Measurements from ENCODE around the gene USP17L27.
"Not testable (repeated sequence)": the region's sequence is repeated elsewhere in the genome, so short reads cannot be mapped to it uniquely, and the experiment has no call there.

USP17L27 gene, protein sequence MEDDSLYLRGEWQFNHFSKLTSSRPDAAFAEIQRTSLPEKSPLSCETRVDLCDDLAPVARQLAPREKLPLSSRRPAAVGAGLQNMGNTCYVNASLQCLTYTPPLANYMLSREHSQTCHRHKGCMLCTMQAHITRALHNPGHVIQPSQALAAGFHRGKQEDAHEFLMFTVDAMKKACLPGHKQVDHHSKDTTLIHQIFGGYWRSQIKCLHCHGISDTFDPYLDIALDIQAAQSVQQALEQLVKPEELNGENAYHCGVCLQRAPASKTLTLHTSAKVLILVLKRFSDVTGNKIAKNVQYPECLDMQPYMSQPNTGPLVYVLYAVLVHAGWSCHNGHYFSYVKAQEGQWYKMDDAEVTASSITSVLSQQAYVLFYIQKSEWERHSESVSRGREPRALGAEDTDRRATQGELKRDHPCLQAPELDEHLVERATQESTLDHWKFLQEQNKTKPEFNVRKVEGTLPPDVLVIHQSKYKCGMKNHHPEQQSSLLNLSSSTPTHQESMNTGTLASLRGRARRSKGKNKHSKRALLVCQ

DNA sequence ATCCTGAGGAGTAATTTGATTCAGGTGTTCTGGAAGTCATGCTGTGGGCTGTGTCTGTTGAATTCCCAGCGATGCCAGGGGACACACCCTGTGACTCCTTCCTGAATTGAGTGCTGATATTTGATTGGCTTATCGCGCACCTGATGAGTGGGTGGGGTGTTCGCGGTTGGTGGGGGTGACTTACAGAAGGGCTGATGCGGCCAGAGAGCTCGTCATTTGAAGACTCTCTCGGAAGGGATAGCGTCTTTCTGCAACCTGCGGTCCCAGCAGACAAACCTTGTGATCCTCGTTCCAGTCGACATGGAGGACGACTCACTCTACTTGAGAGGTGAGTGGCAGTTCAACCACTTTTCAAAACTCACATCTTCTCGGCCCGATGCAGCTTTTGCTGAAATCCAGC is at the start of gene USP17L27:
USP17L27 (plus strand) TSS at position 301 of the 400 bp plus-strand sequence; CDS start at position 301, 0 bp downstream.
- not testable (repeated sequence) for DNase-seq; H3K36me3 ChIP-seq (ENCODE audit: insufficient read depth, low read length); H3K27me3 ChIP-seq (ENCODE audit: insufficient read depth, low read length, poor library complexity); H3K27ac ChIP-seq (ENCODE audit: low read length); H3K9me3 ChIP-seq (ENCODE audit: insufficient read depth, low read length, severe bottlenecking); H3K4me2 ChIP-seq (ENCODE audit: insufficient read depth, low read length); H4K20me1 ChIP-seq (ENCODE audit: insufficient read depth, low read length); H3K9ac ChIP-seq (ENCODE audit: low read depth, low read length); H3K4me3 ChIP-seq (ENCODE audit: low read depth in 1 of 2, low read length in 2 of 2); H3K4me1 ChIP-seq (ENCODE audit: insufficient read depth, low read length); H3K79me2 ChIP-seq (ENCODE audit: insufficient read depth, low read length); ATAC-seq (ENCODE audit: insufficient read depth, low read depth); H2AFZ ChIP-seq (ENCODE audit: low read depth, low read length)

DNA sequence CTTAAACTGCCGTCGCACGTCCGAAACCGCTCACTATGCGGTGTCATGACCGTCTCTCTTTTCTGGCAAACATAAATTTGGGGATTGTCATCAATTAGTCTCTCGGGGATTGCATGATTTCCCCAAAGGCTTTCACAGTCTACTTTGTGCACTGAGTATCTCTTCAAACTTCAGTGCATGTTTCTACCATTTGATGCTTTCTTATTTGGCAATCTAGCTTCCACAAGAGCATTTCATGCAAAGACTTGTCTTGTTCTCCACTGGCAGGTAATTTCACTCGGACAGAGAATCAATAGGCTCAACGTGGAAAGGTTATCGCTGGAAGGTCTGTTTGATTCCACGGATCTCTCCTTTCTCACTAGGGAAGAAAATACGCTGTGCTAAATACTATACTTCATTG is 19.8 kb upstream of the USP17L27 start:
- not testable (repeated sequence) for H3K27ac ChIP-seq (ENCODE audit: low read length); H3K36me3 ChIP-seq (ENCODE audit: insufficient read depth, low read length); H3K79me2 ChIP-seq (ENCODE audit: insufficient read depth, low read length); ATAC-seq (ENCODE audit: insufficient read depth, low read depth); H4K20me1 ChIP-seq (ENCODE audit: insufficient read depth, low read length); H2AFZ ChIP-seq (ENCODE audit: low read depth, low read length); H3K27me3 ChIP-seq (ENCODE audit: insufficient read depth, low read length, poor library complexity); H3K9ac ChIP-seq (ENCODE audit: low read depth, low read length); H3K4me3 ChIP-seq (ENCODE audit: low read depth in 1 of 2, low read length in 2 of 2); H3K4me2 ChIP-seq (ENCODE audit: insufficient read depth, low read length); DNase-seq; H3K9me3 ChIP-seq (ENCODE audit: insufficient read depth, low read length, severe bottlenecking); H3K4me1 ChIP-seq (ENCODE audit: insufficient read depth, low read length)

DNA sequence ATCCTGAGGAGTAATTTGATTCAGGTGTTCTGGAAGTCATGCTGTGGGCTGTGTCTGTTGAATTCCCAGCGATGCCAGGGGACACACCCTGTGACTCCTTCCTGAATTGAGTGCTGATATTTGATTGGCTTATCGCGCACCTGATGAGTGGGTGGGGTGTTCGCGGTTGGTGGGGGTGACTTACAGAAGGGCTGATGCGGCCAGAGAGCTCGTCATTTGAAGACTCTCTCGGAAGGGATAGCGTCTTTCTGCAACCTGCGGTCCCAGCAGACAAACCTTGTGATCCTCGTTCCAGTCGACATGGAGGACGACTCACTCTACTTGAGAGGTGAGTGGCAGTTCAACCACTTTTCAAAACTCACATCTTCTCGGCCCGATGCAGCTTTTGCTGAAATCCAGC is 19.1 kb upstream of the USP17L27 start, which contains the start of gene USP17L24:
USP17L24 (plus strand) TSS at position 301 of the 400 bp plus-strand sequence; CDS start at position 301, 0 bp downstream.
- H3K27ac ChIP-seq (ENCODE audit: low read length); H3K4me1 ChIP-seq (ENCODE audit: insufficient read depth, low read length); H3K9me3 ChIP-seq (ENCODE audit: insufficient read depth, low read length, severe bottlenecking); H3K79me2 ChIP-seq (ENCODE audit: insufficient read depth, low read length); H4K20me1 ChIP-seq (ENCODE audit: insufficient read depth, low read length); H2AFZ ChIP-seq (ENCODE audit: low read depth, low read length); DNase-seq; H3K4me3 ChIP-seq (ENCODE audit: low read depth in 1 of 2, low read length in 2 of 2); H3K9ac ChIP-seq (ENCODE audit: low read depth, low read length); H3K27me3 ChIP-seq (ENCODE audit: insufficient read depth, low read length, poor library complexity); ATAC-seq (ENCODE audit: insufficient read depth, low read depth); H3K4me2 ChIP-seq (ENCODE audit: insufficient read depth, low read length); H3K36me3 ChIP-seq (ENCODE audit: insufficient read depth, low read length): not testable (repeated sequence)

DNA sequence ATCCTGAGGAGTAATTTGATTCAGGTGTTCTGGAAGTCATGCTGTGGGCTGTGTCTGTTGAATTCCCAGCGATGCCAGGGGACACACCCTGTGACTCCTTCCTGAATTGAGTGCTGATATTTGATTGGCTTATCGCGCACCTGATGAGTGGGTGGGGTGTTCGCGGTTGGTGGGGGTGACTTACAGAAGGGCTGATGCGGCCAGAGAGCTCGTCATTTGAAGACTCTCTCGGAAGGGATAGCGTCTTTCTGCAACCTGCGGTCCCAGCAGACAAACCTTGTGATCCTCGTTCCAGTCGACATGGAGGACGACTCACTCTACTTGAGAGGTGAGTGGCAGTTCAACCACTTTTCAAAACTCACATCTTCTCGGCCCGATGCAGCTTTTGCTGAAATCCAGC is 14.3 kb upstream of the USP17L27 start, which contains the start of gene USP17L25:
USP17L25 (plus strand) TSS at position 301 of the 400 bp plus-strand sequence; CDS start at position 301, 0 bp downstream.
- H3K4me3 ChIP-seq (ENCODE audit: low read depth in 1 of 2, low read length in 2 of 2); H3K9ac ChIP-seq (ENCODE audit: low read depth, low read length); H3K9me3 ChIP-seq (ENCODE audit: insufficient read depth, low read length, severe bottlenecking); H3K27ac ChIP-seq (ENCODE audit: low read length); H3K79me2 ChIP-seq (ENCODE audit: insufficient read depth, low read length); H3K36me3 ChIP-seq (ENCODE audit: insufficient read depth, low read length); H4K20me1 ChIP-seq (ENCODE audit: insufficient read depth, low read length); H3K4me1 ChIP-seq (ENCODE audit: insufficient read depth, low read length); H3K4me2 ChIP-seq (ENCODE audit: insufficient read depth, low read length); ATAC-seq (ENCODE audit: insufficient read depth, low read depth); DNase-seq; H3K27me3 ChIP-seq (ENCODE audit: insufficient read depth, low read length, poor library complexity); H2AFZ ChIP-seq (ENCODE audit: low read depth, low read length): not testable (repeated sequence)

DNA sequence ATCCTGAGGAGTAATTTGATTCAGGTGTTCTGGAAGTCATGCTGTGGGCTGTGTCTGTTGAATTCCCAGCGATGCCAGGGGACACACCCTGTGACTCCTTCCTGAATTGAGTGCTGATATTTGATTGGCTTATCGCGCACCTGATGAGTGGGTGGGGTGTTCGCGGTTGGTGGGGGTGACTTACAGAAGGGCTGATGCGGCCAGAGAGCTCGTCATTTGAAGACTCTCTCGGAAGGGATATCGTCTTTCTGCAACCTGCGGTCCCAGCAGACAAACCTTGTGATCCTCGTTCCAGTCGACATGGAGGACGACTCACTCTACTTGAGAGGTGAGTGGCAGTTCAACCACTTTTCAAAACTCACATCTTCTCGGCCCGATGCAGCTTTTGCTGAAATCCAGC is 9.6 kb upstream of the USP17L27 start, which contains the start of gene USP17L26:
USP17L26 (plus strand) TSS at position 301 of the 400 bp plus-strand sequence; CDS start at position 301, 0 bp downstream.
- not testable (repeated sequence) for H3K4me2 ChIP-seq (ENCODE audit: insufficient read depth, low read length); H4K20me1 ChIP-seq (ENCODE audit: insufficient read depth, low read length); H3K36me3 ChIP-seq (ENCODE audit: insufficient read depth, low read length); H3K4me3 ChIP-seq (ENCODE audit: low read depth in 1 of 2, low read length in 2 of 2); H2AFZ ChIP-seq (ENCODE audit: low read depth, low read length); H3K79me2 ChIP-seq (ENCODE audit: insufficient read depth, low read length); H3K27me3 ChIP-seq (ENCODE audit: insufficient read depth, low read length, poor library complexity); H3K9ac ChIP-seq (ENCODE audit: low read depth, low read length); H3K9me3 ChIP-seq (ENCODE audit: insufficient read depth, low read length, severe bottlenecking); DNase-seq; H3K27ac ChIP-seq (ENCODE audit: low read length); H3K4me1 ChIP-seq (ENCODE audit: insufficient read depth, low read length); ATAC-seq (ENCODE audit: insufficient read depth, low read depth)

DNA sequence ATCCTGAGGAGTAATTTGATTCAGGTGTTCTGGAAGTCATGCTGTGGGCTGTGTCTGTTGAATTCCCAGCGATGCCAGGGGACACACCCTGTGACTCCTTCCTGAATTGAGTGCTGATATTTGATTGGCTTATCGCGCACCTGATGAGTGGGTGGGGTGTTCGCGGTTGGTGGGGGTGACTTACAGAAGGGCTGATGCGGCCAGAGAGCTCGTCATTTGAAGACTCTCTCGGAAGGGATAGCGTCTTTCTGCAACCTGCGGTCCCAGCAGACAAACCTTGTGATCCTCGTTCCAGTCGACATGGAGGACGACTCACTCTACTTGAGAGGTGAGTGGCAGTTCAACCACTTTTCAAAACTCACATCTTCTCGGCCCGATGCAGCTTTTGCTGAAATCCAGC is 4.8 kb upstream of the USP17L27 start, which contains the start of gene USP17L5:
USP17L5 (plus strand) TSS at position 301 of the 400 bp plus-strand sequence; CDS start at position 301, 0 bp downstream.
- not testable (repeated sequence) for H2AFZ ChIP-seq (ENCODE audit: low read depth, low read length)

DNA sequence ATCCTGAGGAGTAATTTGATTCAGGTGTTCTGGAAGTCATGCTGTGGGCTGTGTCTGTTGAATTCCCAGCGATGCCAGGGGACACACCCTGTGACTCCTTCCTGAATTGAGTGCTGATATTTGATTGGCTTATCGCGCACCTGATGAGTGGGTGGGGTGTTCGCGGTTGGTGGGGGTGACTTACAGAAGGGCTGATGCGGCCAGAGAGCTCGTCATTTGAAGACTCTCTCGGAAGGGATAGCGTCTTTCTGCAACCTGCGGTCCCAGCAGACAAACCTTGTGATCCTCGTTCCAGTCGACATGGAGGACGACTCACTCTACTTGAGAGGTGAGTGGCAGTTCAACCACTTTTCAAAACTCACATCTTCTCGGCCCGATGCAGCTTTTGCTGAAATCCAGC is 4.6 kb downstream of the USP17L27 start, which contains the start of gene USP17L28:
USP17L28 (plus strand) TSS at position 301 of the 400 bp plus-strand sequence; CDS start at position 301, 0 bp downstream.
- not testable (repeated sequence) for H3K9ac ChIP-seq (ENCODE audit: low read depth, low read length); ATAC-seq (ENCODE audit: insufficient read depth, low read depth); DNase-seq; H3K4me2 ChIP-seq (ENCODE audit: insufficient read depth, low read length); H3K36me3 ChIP-seq (ENCODE audit: insufficient read depth, low read length); H3K4me1 ChIP-seq (ENCODE audit: insufficient read depth, low read length); H3K27me3 ChIP-seq (ENCODE audit: insufficient read depth, low read length, poor library complexity); H3K9me3 ChIP-seq (ENCODE audit: insufficient read depth, low read length, severe bottlenecking); H3K79me2 ChIP-seq (ENCODE audit: insufficient read depth, low read length); H3K4me3 ChIP-seq (ENCODE audit: low read depth in 1 of 2, low read length in 2 of 2); H4K20me1 ChIP-seq (ENCODE audit: insufficient read depth, low read length); H2AFZ ChIP-seq (ENCODE audit: low read depth, low read length); H3K27ac ChIP-seq (ENCODE audit: low read length)

More for the DNA sequence above, 4.8 kb upstream of the USP17L27 start, which contains the start of gene USP17L5:
- ATAC-seq (ENCODE audit: insufficient read depth, low read depth); H3K9me3 ChIP-seq (ENCODE audit: insufficient read depth, low read length, severe bottlenecking); H3K36me3 ChIP-seq (ENCODE audit: insufficient read depth, low read length); H3K27me3 ChIP-seq (ENCODE audit: insufficient read depth, low read length, poor library complexity); H3K4me1 ChIP-seq (ENCODE audit: insufficient read depth, low read length); H4K20me1 ChIP-seq (ENCODE audit: insufficient read depth, low read length); H3K4me2 ChIP-seq (ENCODE audit: insufficient read depth, low read length); H3K4me3 ChIP-seq (ENCODE audit: low read depth in 1 of 2, low read length in 2 of 2); DNase-seq; H3K79me2 ChIP-seq (ENCODE audit: insufficient read depth, low read length); H3K27ac ChIP-seq (ENCODE audit: low read length); H3K9ac ChIP-seq (ENCODE audit: low read depth, low read length): not testable (repeated sequence)

DNA sequence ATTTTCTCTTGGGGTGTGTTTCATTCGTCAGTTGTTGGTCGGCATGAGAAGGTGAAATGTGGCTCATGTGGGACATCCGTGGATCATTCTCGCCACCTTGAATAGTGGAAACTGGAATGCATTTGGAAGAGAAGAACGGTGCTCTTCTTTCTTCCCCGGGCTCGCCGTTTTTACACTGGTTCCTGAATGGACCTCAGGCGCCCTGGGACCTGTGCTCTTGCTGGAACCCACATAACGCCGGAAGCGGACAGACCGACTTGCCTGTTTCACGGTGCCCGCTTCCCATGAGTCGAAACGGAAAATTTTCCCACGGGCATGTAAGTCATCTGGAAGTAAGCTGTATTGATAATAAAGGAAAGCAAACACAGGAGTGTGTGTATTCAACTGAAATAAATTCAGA is 6.9 kb downstream of the USP17L27 start:
- H3K4me1 ChIP-seq (ENCODE audit: insufficient read depth, low read length); H4K20me1 ChIP-seq (ENCODE audit: insufficient read depth, low read length); ATAC-seq (ENCODE audit: insufficient read depth, low read depth): not testable (repeated sequence)

More for the DNA sequence above, 6.9 kb downstream of the USP17L27 start:
- not testable (repeated sequence) for H3K27ac ChIP-seq (ENCODE audit: low read length); H3K27me3 ChIP-seq (ENCODE audit: insufficient read depth, low read length, poor library complexity); H3K79me2 ChIP-seq (ENCODE audit: insufficient read depth, low read length); DNase-seq; H3K4me3 ChIP-seq (ENCODE audit: low read depth in 1 of 2, low read length in 2 of 2); H3K4me2 ChIP-seq (ENCODE audit: insufficient read depth, low read length); H3K36me3 ChIP-seq (ENCODE audit: insufficient read depth, low read length); H3K9me3 ChIP-seq (ENCODE audit: insufficient read depth, low read length, severe bottlenecking); H2AFZ ChIP-seq (ENCODE audit: low read depth, low read length); H3K9ac ChIP-seq (ENCODE audit: low read depth, low read length)
